K562 (cell line): ENCODE measurements around the gene CCDC172. TPM values are rescaled to one million over a fixed set of nuclear protein-coding genes. Genes with fewer than 3 reads are reported as not detected.

ENCODE experiments used
- ATAC-seq: fragments of 200-7000 bp; cut with Tn5 transposase; 3 replicates; pipeline ENCODE4 v1.9.1; 2020; ENCODE audit warnings: moderate library complexity
- BruUV-seq: library from RNA; stranded (reverse); fragments of 400-500 nt; replicated peaks from 2 replicates; lab custom pipeline; 2021; lab: Mats Ljungman, UMichigan
- CTCF ChIA-PET: fragments of 300-600 bp; formaldehyde crosslinking; extraction: SDS; loops from one replicate; lab custom pipeline; 2021; ENCODE audit warnings: low intra/inter-chr PET ratio; lab: Yijun Ruan, JAX
- POLR2A ChIA-PET: fragments of 300-600, 350-650 bp; sonication (Branson Sonifier 250); formaldehyde crosslinking; extraction: SDS; loops from one replicate; lab custom pipeline; 2021; ENCODE audit warnings: antibody characterized with exemption, inconsistent platforms; lab: Yijun Ruan, JAX
- DNase-seq, 4 experiments: peaks; one replicate each; pipeline versions ENCODE4 v3.0.0 to v3.0.0-alpha.2; 2011 to 2018; ENCODE audit warnings: low spot score in 3 of 4, mixed read lengths in 3 of 4; ENCODE audit errors: extremely low read depth in 1 of 4
- FAIRE-seq: peaks from 2 replicates; lab custom pipeline; 2011; peaks lifted over from hg19 to GRCh38; lab: Jason Lieb, UNC
- H2AFZ ChIP-seq: 2 replicates; pipeline ENCODE4 v1.6.0; 2011; ENCODE audit warnings: low read depth, low read length, control low read depth, inconsistent platforms
- H3K27ac ChIP-seq: fragments of 200-600 bp; 3 replicates; pipeline ENCODE4 v1.8.0; 2011; ENCODE audit warnings: low read depth, mild to moderate bottlenecking, control low read depth, inconsistent platforms, low read length, moderate library complexity, mixed read lengths; ENCODE audit errors: extremely low read depth
- H3K27me3 ChIP-seq, 2 experiments: fragments of 300-600 bp in 1 of 2; 2 replicates in 1 of 2; 3 replicates in 1 of 2; pipeline versions ENCODE4 v1.6.0 to v1.8.0; 2011; ENCODE audit warnings: inconsistent platforms in 2 of 2, low read length in 2 of 2, mild to moderate bottlenecking in 1 of 2, mixed read lengths in 1 of 2, moderate library complexity in 1 of 2; ENCODE audit not compliant: control insufficient read depth in 2 of 2, insufficient read depth in 2 of 2
- H3K36me3 ChIP-seq: fragments of 300-600 bp; 3 replicates; pipeline ENCODE4 v1.8.0; 2011; ENCODE audit warnings: mild to moderate bottlenecking, low read length, inconsistent platforms; ENCODE audit not compliant: control insufficient read depth, insufficient read depth
- H3K4me1 ChIP-seq, 2 experiments: fragments of 200-600 bp in 1 of 2; replicated peaks in 1 of 2; 2 replicates in 1 of 2; 3 replicates in 1 of 2; pipeline versions ENCODE4 v1.5.1 to v1.8.0; 2011; ENCODE audit warnings: inconsistent platforms in 2 of 2, low read length in 2 of 2, mild to moderate bottlenecking in 1 of 2, mixed read lengths in 1 of 2, moderate library complexity in 1 of 2; ENCODE audit not compliant: control insufficient read depth in 2 of 2, insufficient read depth in 2 of 2
- H3K4me2 ChIP-seq: 2 replicates; pipeline ENCODE4 v1.6.1; 2011; ENCODE audit warnings: low read length, control low read depth, inconsistent platforms, mixed read lengths; ENCODE audit not compliant: insufficient read depth
- H3K4me3 ChIP-seq: fragments of 200-600 bp; sonication (generic), shearing (Covaris generic); 2 replicates; pipeline ENCODE4 v1.5.1; 2016; ENCODE audit warnings: control low read depth, inconsistent platforms
- H3K79me2 ChIP-seq: fragments of 200-600 bp; 3 replicates; pipeline ENCODE4 v1.8.0; 2011; ENCODE audit warnings: low read length, inconsistent platforms; ENCODE audit not compliant: control insufficient read depth, insufficient read depth
- H3K9ac ChIP-seq, 2 experiments: 2 replicates each; pipeline versions ENCODE4 v1.6.0 to v1.6.1; 2011; ENCODE audit warnings: low read depth in 2 of 2, low read length in 2 of 2, control low read depth in 1 of 2, inconsistent platforms in 1 of 2, mild to moderate bottlenecking in 1 of 2, mixed read lengths in 1 of 2; ENCODE audit not compliant: insufficient read depth in 1 of 2
- H3K9me1 ChIP-seq: one replicate; pipeline ENCODE4 v1.6.0; 2011; ENCODE audit warnings: inconsistent platforms, mild to moderate bottlenecking, low read length, moderate library complexity; ENCODE audit not compliant: control insufficient read depth, insufficient read depth
- H3K9me3 ChIP-seq: replicated peaks from 2 replicates; pipeline ENCODE4 v1.5.1; 2011; ENCODE audit warnings: low read depth, low read length, inconsistent platforms; ENCODE audit not compliant: control insufficient read depth, insufficient read depth
- H4K20me1 ChIP-seq: replicated peaks from 2 replicates; pipeline ENCODE4 v1.6.1; 2011; ENCODE audit warnings: low read length, inconsistent platforms, mixed read lengths; ENCODE audit not compliant: control insufficient read depth, insufficient read depth
- HDAC1 ChIP-seq, 2 experiments: fragments of 450-650 bp; IDR thresholded peaks; 2 replicates each; pipeline ENCODE4 v1.6.1; 2016 to 2017; ENCODE audit warnings: inconsistent platforms in 1 of 2, mild to moderate bottlenecking in 1 of 2, moderate library complexity in 1 of 2
- MLLT1 ChIP-seq, 2 experiments: fragments of 450-650 bp; IDR thresholded peaks; 2 replicates each; pipeline ENCODE4 v1.6.1; 2016
- PTBP1 ChIP-seq: fragments of 200-400 bp; formaldehyde crosslinking; IDR thresholded peaks from 2 replicates; pipeline ENCODE4 v1.6.1; 2017; ENCODE audit warnings: low read depth, low read length
- ZBTB5 ChIP-seq: fragments of 450-650 bp; IDR thresholded peaks from 2 replicates; pipeline ENCODE4 v1.6.1; 2017; ENCODE audit warnings: antibody characterized with exemption
- ZNF174 ChIP-seq: fragments of 250-450 bp; sonication (Bioruptor Pico); IDR thresholded peaks from 2 replicates; pipeline ENCODE4 v1.4.0; 2020; ENCODE audit warnings: mild to moderate bottlenecking
- WGBS: fragments of 100-300 bp; shearing (Covaris generic); methylation state at CpG from one replicate; pipeline ENCODE4 v1.1.6; 2016; ENCODE audit warnings: low coverage, mixed read lengths; ENCODE audit not compliant: insufficient coverage; ENCODE audit errors: missing lambda C conversion rate; 5-methylcytosine and 5-hydroxymethylcytosine counted together
- in situ Hi-C: fragments of 300-500 bp; cut with MboI; formaldehyde crosslinking; loops from 4 replicates; pipeline ENCODE4 v1.15.0; 2018; ENCODE audit warnings: inconsistent platforms, mixed read lengths
- intact Hi-C: fragments of 100-400 bp; cut with micrococcal nuclease; formaldehyde crosslinking; loops from 2 replicates; pipeline ENCODE4 v1.14.2; 2022
- polyA plus RNA-seq, 8 experiments: library from polyadenylated mRNA; depleted of rRNA in 4 of 8; stranded (reverse) in 5 of 8; unstranded in 3 of 8; fragments of >200 nt; fragmentation: Nextera tagmentation in 2 of 8; fragmentation: Illumina TruSeq in 1 of 8; extraction: Ambion mirVana in 2 of 8; extraction: Trizol in 1 of 8; gene quantifications; 2 replicates each; pipeline versions ENCODE4 v1.2.1 to v1.2.3, GENCODE V29; 2011 to 2014; ENCODE audit warnings: inconsistent platforms in 1 of 8, missing spikeins in 1 of 8
- total RNA-seq, 7 experiments: library from RNA; depleted of rRNA in 6 of 7; stranded (reverse); fragments of >200 nt in 6 of 7; fragmentation: Illumina TruSeq in 2 of 7; extraction: Trizol in 2 of 7; gene quantifications; 2 replicates each; pipeline versions ENCODE4 v1.2.1 to v1.2.3, GENCODE V29; 2011 to 2021; ENCODE audit warnings: low replicate concordance in 1 of 7

CCDC172 gene
- total and polyA plus RNA-seq, 9 of the 15 experiments (the other 6 are each of a cell fraction or from before 2014, with no cell fraction given) = not detected

GRCh38 chr10:116311706-116312490 lies 12.3 kb upstream of the CCDC172 start (continued):
- no peak for TF ChIP-seq MLLT1 (IDR thresholded peaks at IDR 0.05)

GRCh38 chr10:116312548-116312947 lies 11.7 kb upstream of the CCDC172 start:
- H3K4me2 ChIP-seq = no peak overlapping the region
- no peaks in the 10 kb centered on the region for H4K20me1 ChIP-seq
- 0% methylated on average over 3 of the region's 4 CpGs for WGBS
- in situ Hi-C loops (no loop called here), intact Hi-C loops (no loop called here)
- H3K36me3 ChIP-seq = no peaks in the 10 kb centered on the region
- H3K9me1 ChIP-seq = no peaks in the 10 kb centered on the region
- H3K27ac ChIP-seq = no peak overlapping the region
- H3K79me2 ChIP-seq = no peaks in the 10 kb centered on the region
- no peak overlapping the region for H3K9ac ChIP-seq
- no peak overlapping the region for H3K4me3 ChIP-seq
- no peak overlapping the region for H2AFZ ChIP-seq
- H3K4me1 ChIP-seq = no peaks in the 10 kb centered on the region
- POLR2A ChIA-PET = no interaction called here
- FAIRE-seq (no peak), DNase-seq (no peak), ATAC-seq (no peak)
- H3K27me3 ChIP-seq = no peaks in the 10 kb centered on the region
- CTCF ChIA-PET = no interaction called here
- H3K9me3 ChIP-seq = no peaks in the 10 kb centered on the region
- BruUV-seq = no TSS peak
- TF ChIP-seq ZNF174 (CRISPR knock-in tag) (no peak), HDAC1 (IDR thresholded peaks at IDR 0.05) (no peak), ZBTB5 (no peak), PTBP1 (no peak)
